HEK293T (cell line): ENCODE measurements around the gene BST2.
A peak's percentile ranks its signal among the peaks of the same experiment; 100 is the strongest.

Experiments used
- CTCF ChIA-PET: fragments of 350-600 bp; formaldehyde crosslinking; extraction: SDS; loops from one replicate; lab custom pipeline; 2021; ENCODE audit warnings: antibody characterized with exemption, inconsistent platforms; lab: Yijun Ruan, JAX
- POLR2A ChIA-PET: fragments of 350-600 bp; formaldehyde crosslinking; extraction: SDS; loops from one replicate; lab custom pipeline; 2020; ENCODE audit warnings: antibody characterized with exemption, inconsistent platforms; lab: Yijun Ruan, JAX
- DNase-seq: peaks from one replicate; pipeline ENCODE4 v3.0.0; 2012; ENCODE audit warnings: mixed read lengths; ENCODE audit errors: extremely low spot score
- ARNT ChIP-seq: fragments of 450-650 bp; IDR thresholded peaks from 2 replicates; pipeline ENCODE4 v1.6.1; 2017; ENCODE audit warnings: mild to moderate bottlenecking
- BHLHE40 ChIP-seq: fragments of 450-650 bp; IDR thresholded peaks from 2 replicates; pipeline ENCODE4 v1.6.1; 2016; ENCODE audit warnings: mild to moderate bottlenecking, moderate library complexity, borderline replicate concordance
- CTBP1 ChIP-seq: fragments of 450-650 bp; IDR thresholded peaks from 2 replicates; pipeline ENCODE4 v1.6.1; 2016; ENCODE audit warnings: borderline replicate concordance
- ELF4 ChIP-seq: fragments of 450-650 bp; IDR thresholded peaks from 2 replicates; pipeline ENCODE4 v1.6.1; 2017; ENCODE audit warnings: antibody characterized with exemption
- FOXA1 ChIP-seq: fragments of 450-650 bp; IDR thresholded peaks from 2 replicates; pipeline ENCODE4 v1.6.1; 2016; ENCODE audit warnings: mild to moderate bottlenecking
- FOXK2 ChIP-seq: fragments of 450-650 bp; IDR thresholded peaks from 2 replicates; pipeline ENCODE4 v1.6.1; 2016; ENCODE audit warnings: mild to moderate bottlenecking
- FOXM1 ChIP-seq: fragments of 450-650 bp; IDR thresholded peaks from 2 replicates; pipeline ENCODE4 v1.6.1; 2017; ENCODE audit warnings: mild to moderate bottlenecking, borderline replicate concordance
- HDGF ChIP-seq: fragments of 450-650 bp; IDR thresholded peaks from 2 replicates; pipeline ENCODE4 v1.6.1; 2017; ENCODE audit warnings: antibody characterized with exemption, borderline replicate concordance
- L3MBTL2 ChIP-seq: fragments of 450-650 bp; conservative IDR thresholded peaks from 2 replicates; pipeline ENCODE4 v1.6.1; 2016; ENCODE audit warnings: mild to moderate bottlenecking
- LEF1 ChIP-seq: fragments of 450-650 bp; IDR thresholded peaks from 2 replicates; pipeline ENCODE4 v1.6.1; 2017; ENCODE audit warnings: mild to moderate bottlenecking, borderline replicate concordance
- NFRKB ChIP-seq: fragments of 450-650 bp; IDR thresholded peaks from 2 replicates; pipeline ENCODE4 v1.6.1; 2016; ENCODE audit warnings: mild to moderate bottlenecking, moderate library complexity
- SP1 ChIP-seq: fragments of 450-650 bp; IDR thresholded peaks from 2 replicates; pipeline ENCODE4 v1.6.1; 2017
- SUZ12 ChIP-seq: fragments of 450-650 bp; IDR thresholded peaks from 2 replicates; pipeline ENCODE4 v1.6.1; 2016; ENCODE audit warnings: mild to moderate bottlenecking
- TARDBP ChIP-seq: fragments of 450-650 bp; IDR thresholded peaks from 2 replicates; pipeline ENCODE4 v1.6.1; 2016
- ZNF384 ChIP-seq: fragments of 450-650 bp; IDR thresholded peaks from 2 replicates; pipeline ENCODE4 v1.6.1; 2016
- TF ChIP-seq, protein P1 (sequence below): fragments of 450-650 bp; IDR thresholded peaks from 2 replicates; pipeline ENCODE4 v1.6.1; 2016

BST2 gene

DNA sequence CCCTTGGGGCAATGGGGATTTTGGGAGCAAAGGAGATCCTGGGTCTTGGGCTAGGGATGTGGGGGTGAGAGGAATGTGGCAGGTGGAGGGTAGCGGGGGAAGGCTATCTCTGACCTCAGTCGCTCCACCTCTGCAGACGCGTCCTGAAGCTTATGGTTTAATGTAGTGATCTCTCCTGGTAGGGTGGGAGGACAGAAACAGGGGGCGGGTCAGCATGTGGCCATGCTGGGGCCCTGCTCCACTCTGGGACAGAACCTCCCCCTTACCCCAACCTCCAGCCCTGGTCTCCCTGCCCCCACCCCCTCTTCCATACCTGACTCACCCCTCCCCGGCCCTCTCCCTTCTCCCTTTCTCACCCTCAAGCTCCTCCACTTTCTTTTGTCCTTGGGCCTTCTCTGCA lies 1.4 kb downstream of the BST2 start:
- ChIA-PET POLR2A (interaction anchor here (1.1 to 2.0 kb wide), 3 partner anchors 9 to 15 kb away, joined by 3 to 13 read pairs (median 11); partner anchors contain the start of gene MVB12A), CTCF (interaction anchor here (0.6 kb wide), 1 partner anchor 47 kb away, joined by 4 read pairs; no protein-coding TSS in a partner anchor)
- peak; percentile 3 for DNase-seq
- TF ChIP-seq SP1 (no peak), CTBP1 (no peak), BHLHE40 (no peak), SUZ12 (no peak), L3MBTL2 (no peak)
- TF ChIP-seq, protein P1, sequence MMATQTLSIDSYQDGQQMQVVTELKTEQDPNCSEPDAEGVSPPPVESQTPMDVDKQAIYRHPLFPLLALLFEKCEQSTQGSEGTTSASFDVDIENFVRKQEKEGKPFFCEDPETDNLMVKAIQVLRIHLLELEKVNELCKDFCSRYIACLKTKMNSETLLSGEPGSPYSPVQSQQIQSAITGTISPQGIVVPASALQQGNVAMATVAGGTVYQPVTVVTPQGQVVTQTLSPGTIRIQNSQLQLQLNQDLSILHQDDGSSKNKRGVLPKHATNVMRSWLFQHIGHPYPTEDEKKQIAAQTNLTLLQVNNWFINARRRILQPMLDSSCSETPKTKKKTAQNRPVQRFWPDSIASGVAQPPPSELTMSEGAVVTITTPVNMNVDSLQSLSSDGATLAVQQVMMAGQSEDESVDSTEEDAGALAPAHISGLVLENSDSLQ = no peak

- POLR2A ChIA-PET = interaction anchor here (1.1 to 2.0 kb wide), 3 partner anchors 10 to 16 kb away, joined by 3 to 13 read pairs (median 11); partner anchors contain the start of gene MVB12A
- CTCF ChIA-PET = interaction anchor here (0.6 to 1.1 kb wide), 3 partner anchors 9 to 47 kb away, joined by 3 to 4 read pairs (median 3); no protein-coding TSS in a partner anchor
- DNase-seq = peak; percentile 94
- TF ChIP-seq FOXK2 = no peak
- no peak for TF ChIP-seq BHLHE40
- no peak for TF ChIP-seq ELF4
- no peak for TF ChIP-seq ZNF384
- no peak for TF ChIP-seq L3MBTL2
- TF ChIP-seq ARNT = no peak
- TF ChIP-seq CTBP1 = no peak
- no peak for TF ChIP-seq NFRKB
- TF ChIP-seq HDGF = no peak
- no peak for TF ChIP-seq SUZ12
- TF ChIP-seq, protein P1 = no peak
Measured at GRCh38 chr19:17402982-17403855, 2.2 kb downstream of the BST2 start.

GRCh38 chr19:17401628-17402027 lies 3.8 kb downstream of the BST2 start:
- DNase-seq = no peak
- POLR2A ChIA-PET = no interaction called here
- CTCF ChIA-PET = no interaction called here
- TF ChIP-seq TARDBP (no peak), HDGF (no peak), L3MBTL2 (no peak), ARNT (no peak), ELF4 (no peak), BHLHE40 (no peak), FOXA1 (no peak), ZNF384 (no peak)
- TF ChIP-seq, protein P1 = no peak

- TF ChIP-seq BHLHE40 (no peak), FOXM1 (no peak), FOXK2 (no peak), SUZ12 (no peak), LEF1 (no peak), ZNF384 (no peak), TARDBP (no peak), L3MBTL2 (no peak), SP1 (no peak), ARNT (no peak), CTBP1 (no peak), FOXA1 (no peak)
- TF ChIP-seq, protein P1 = no peak
- ChIA-PET CTCF (interaction anchor here (1.6 kb wide), 1 partner anchor 9 kb away, joined by 4 read pairs; no protein-coding TSS in a partner anchor), POLR2A (no interaction called here)
- no peak for DNase-seq
Measured at GRCh38 chr19:17398902-17399527, 6.4 kb downstream of the BST2 start.

DNA sequence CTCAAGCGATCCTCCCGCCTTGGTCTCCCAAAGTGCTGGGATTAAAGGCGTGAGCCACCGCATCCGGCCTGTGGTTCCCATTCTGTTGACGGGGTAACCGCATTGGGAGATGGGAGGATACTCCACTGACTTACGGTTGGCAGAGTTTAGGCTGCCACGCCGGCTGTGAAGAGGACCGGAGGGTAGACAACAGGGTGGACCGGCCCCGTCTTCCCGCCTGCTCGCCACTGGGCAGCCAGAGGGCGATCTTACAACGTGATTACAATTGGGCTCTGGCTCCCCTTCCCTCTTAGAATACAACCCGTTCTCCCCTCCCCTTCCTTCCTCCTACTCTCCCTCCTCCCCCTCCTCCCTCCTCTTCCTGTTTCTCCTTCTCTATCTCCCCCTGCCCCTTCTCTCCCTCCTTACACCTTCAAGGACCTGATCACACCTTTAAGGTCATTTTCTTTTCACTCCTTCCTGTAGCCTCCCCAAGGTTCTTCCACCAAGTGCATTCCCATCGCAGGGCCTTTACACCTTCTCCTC lies 10.5 kb downstream of the BST2 start:
- CTCF ChIA-PET = interaction anchor here (1.4 kb wide), 1 partner anchor 61 kb away, joined by 4 read pairs; the partner anchor contains the start of gene ANO8
- POLR2A ChIA-PET = no interaction called here
- DNase-seq = peak; percentile 70
- TF ChIP-seq, protein P1 = no peak; the same call in 1 of the 2 replicates
- TF ChIP-seq BHLHE40 (no peak), SP1 (no peak), FOXK2 (no peak)
